Kidney (tissue), 14 donors: ENCODE measurements around the gene NEMP1. TPM values are rescaled to one million over a fixed set of nuclear protein-coding genes. Genes with fewer than 3 reads are reported as not detected.

Experiments
- DNase-seq, 5 donors: peaks; one replicate each; pipeline ENCODE4 v3.0.0-alpha.2; 2013 to 2020
- FAIRE-seq: peaks from 2 replicates; lab custom pipeline; 2012; peaks lifted over from hg19 to GRCh38; lab: Jason Lieb, UNC
- H3K27ac ChIP-seq, 2 donors: one replicate each; pipeline ENCODE4 v1.7.0; 2013; ENCODE audit warnings: low read depth in 2 of 2, low read length in 2 of 2, inconsistent platforms in 1 of 2
- H3K27me3 ChIP-seq: one replicate; pipeline ENCODE4 v1.7.1; 2013; ENCODE audit warnings: low read length, inconsistent platforms; ENCODE audit not compliant: control insufficient read depth, insufficient read depth
- H3K36me3 ChIP-seq, 3 donors: one replicate each; pipeline versions ENCODE4 v1.7.0 to v1.7.1; 2013; ENCODE audit warnings: low read length in 3 of 3, control low read depth in 1 of 3, inconsistent platforms in 1 of 3; ENCODE audit not compliant: insufficient read depth in 3 of 3, control insufficient read depth in 2 of 3
- H3K4me1 ChIP-seq, 3 donors: one replicate each; pipeline versions ENCODE4 v1.7.0 to v1.7.1; 2013; ENCODE audit warnings: low read length in 3 of 3, inconsistent platforms in 1 of 3, low read depth in 1 of 3; ENCODE audit not compliant: control insufficient read depth in 2 of 3, insufficient read depth in 2 of 3
- H3K4me3 ChIP-seq, 3 donors: one replicate each; pipeline versions ENCODE4 v1.7.0 to v1.8.1; 2013; ENCODE audit warnings: low read length in 3 of 3, control low read depth in 1 of 3, inconsistent platforms in 1 of 3
- H3K9ac ChIP-seq, 3 donors: one replicate each; pipeline versions ENCODE4 v1.7.0 to v1.7.1; 2013; ENCODE audit warnings: low read length in 3 of 3, control low read depth in 1 of 3, inconsistent platforms in 1 of 3
- H3K9me3 ChIP-seq, 3 donors: one replicate each; pipeline versions ENCODE4 v1.7.0 to v1.7.1; 2013; ENCODE audit warnings: low read length in 3 of 3, control low read depth in 1 of 3, inconsistent platforms in 1 of 3; ENCODE audit not compliant: control insufficient read depth in 2 of 3, insufficient read depth in 1 of 3
- intact Hi-C: fragments of 100-400 bp; cut with DNase I; formaldehyde crosslinking; loops from one replicate; pipeline ENCODE4 v1.11.1; 2022
- polyA plus RNA-seq: library from polyadenylated mRNA; stranded (reverse); fragments of 350-450 nt; fragmentation: Illumina TruSeq; extraction: RNeasy Lipid Tissue Mini Kit (QIAGEN cat#74804); gene quantifications from one replicate; pipeline ENCODE4 v1.2.3, GENCODE V29; 2014; ENCODE audit warnings: low read depth, low replicate concordance; ENCODE audit not compliant: insufficient read depth
- total RNA-seq: library from RNA; stranded (reverse); fragmentation: NEBNext Ultra II Directional; extraction: Animal tissue kit (Norgen Biotek cat#: 25700); gene quantifications from one replicate; pipeline ENCODE4 v1.2.1, GENCODE V29; 2021
- TF ChIP-seq, protein P1 (sequence below): IDR thresholded peaks from 3 replicates; pipeline ENCODE4 v1.5.1; 2012; ENCODE audit warnings: mild to moderate bottlenecking, moderate library complexity, borderline replicate concordance; ENCODE audit not compliant: insufficient read depth; ENCODE audit errors: extremely low read depth
- donor health status: control.
- donor health status: control.
- donor health status: control.
- donor health status: control.
- donor health status: control.
- donor health status: DM: yes; HTN: yes; CAD: no.
- donor health status: Normal renal cell carcinoma (clear cell type).

NEMP1 gene
- total and polyA plus RNA-seq, 2 donors from 2014 or later = 2.1 to 10.3 TPM

DNA sequence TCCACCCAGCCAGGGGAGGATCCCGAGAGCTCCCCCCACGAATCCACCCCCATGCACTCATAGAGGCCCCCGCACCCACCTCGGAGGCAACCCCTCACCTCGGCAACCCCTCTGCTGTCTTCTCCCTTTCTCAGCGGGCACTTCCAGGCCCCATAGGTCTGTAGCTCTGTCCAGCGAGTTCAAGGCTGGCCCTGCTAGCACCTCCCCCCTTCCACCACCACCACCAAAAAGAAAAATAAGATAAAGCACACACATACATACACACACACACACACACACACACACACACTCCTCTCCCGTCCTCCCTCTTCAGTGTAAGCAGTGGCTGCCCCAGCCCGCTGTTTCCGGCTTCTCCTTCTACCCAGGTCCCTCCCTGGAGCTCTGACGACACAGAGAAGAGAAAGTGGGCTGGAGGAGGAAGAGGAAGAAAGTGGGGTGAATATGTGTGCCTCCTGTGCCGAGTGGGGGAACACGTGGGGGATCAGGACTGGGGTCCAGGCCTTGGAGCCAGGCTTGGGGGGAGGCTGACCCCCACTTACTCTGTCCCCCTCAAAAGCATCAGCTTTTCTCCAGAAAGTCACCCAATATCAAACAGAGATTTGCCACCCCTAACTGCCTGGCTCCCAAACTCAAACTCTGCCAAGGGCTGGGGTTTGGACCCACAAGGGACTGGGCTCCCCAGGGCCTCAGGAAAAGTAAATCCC is 32.6 kb upstream of the NEMP1 start, which contains the start of gene STAT6:
Gene STAT6 (minus strand): TSS at position 332 of the 704 bp plus-strand sequence. CDS start 3,084 bp downstream, outside the sequence.
- Histone ChIP-seq H3K27me3 (no peaks in the 10 kb centered on the region), H3K4me1 (peaks cover 0 to 17% (median 8%) of the 10 kb centered on the region in 3 donors), H3K36me3 (peaks cover 0 to 15% (median 9%) of the 10 kb centered on the region in 3 donors), H3K9ac (peak within 1 kb of the TSS; percentile 75 to 99 (median 98)), H3K9me3 (no peaks in the 10 kb centered on the region), H3K4me3 (peak within 1 kb of the TSS; percentile 85 to 93 (median 87)), H3K27ac (peak within 1 kb of the TSS; percentile 99 to 100)
- intact Hi-C loops = loop anchor here (5.0 kb wide), 1 partner anchor 44 kb away; no protein-coding TSS in a partner anchor
- DNase-seq (peak; percentile 76 to 94 (median 88)), FAIRE-seq (no peak)
- TF ChIP-seq, protein P1, sequence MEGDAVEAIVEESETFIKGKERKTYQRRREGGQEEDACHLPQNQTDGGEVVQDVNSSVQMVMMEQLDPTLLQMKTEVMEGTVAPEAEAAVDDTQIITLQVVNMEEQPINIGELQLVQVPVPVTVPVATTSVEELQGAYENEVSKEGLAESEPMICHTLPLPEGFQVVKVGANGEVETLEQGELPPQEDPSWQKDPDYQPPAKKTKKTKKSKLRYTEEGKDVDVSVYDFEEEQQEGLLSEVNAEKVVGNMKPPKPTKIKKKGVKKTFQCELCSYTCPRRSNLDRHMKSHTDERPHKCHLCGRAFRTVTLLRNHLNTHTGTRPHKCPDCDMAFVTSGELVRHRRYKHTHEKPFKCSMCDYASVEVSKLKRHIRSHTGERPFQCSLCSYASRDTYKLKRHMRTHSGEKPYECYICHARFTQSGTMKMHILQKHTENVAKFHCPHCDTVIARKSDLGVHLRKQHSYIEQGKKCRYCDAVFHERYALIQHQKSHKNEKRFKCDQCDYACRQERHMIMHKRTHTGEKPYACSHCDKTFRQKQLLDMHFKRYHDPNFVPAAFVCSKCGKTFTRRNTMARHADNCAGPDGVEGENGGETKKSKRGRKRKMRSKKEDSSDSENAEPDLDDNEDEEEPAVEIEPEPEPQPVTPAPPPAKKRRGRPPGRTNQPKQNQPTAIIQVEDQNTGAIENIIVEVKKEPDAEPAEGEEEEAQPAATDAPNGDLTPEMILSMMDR = no peak

DNA sequence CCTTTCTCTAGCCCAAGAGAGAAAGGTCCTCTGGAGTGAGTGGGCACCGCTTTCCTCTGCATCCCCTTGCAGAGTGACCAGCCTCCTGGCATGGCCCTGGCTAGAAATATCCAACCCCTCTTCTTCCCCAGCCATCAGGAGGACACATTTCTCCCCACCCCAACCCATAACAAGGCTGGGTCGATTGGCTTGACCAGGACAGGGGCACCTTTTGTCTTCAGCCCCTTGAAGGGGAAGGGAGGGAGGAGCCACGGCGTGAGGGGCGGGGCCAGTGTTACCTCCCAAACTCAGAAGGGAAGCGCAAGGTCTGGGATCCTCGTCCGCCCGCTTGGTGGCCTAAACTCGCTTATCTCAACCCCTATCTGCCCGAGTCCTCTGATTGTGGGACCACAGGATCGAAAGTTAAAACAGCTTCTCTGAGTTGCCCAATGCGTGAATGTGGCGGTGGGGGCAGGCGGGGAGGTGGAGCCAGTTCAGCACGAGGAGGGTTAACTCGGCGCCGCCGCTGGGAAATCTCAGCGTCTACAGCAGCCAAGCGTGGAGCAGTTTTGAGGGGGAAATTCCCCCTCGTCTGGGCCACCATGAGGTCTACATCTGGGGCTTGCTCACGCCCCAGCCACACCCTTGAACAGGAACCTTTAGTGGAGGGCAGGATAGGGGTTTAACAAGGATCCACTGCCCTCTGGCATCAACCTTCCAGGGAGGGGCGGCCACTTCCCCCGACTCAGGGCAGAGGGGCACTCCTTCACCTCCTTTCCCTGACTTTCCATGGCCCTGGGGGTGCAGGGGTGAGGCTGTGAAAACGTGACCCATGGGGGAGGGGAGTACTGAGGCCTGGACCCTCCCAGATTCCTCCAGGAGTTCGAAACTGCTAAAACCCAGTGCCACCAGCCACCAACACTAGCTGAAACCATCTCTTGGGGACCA is 31.8 kb upstream of the NEMP1 start:
- no peaks in the 10 kb centered on the region for H3K27me3 ChIP-seq
- peak overlapping the region; percentile 75 to 99 (median 98) for H3K9ac ChIP-seq
- H3K4me3 ChIP-seq = peak overlapping the region; percentile 85 to 93 (median 87)
- peak overlapping the region; percentile 99 to 100 for H3K27ac ChIP-seq
- intact Hi-C loops = loop anchor here (5.0 kb wide), 1 partner anchor 43 kb away; no protein-coding TSS in a partner anchor
- TF ChIP-seq, protein P1 = no peak
- DNase-seq = peak; percentile 67 to 91 (median 79)
- peaks cover 0 to 17% (median 8%) of the 10 kb centered on the region in 3 donors for H3K4me1 ChIP-seq
- no peak for FAIRE-seq
- peaks cover 0 to 19% (median 12%) of the 10 kb centered on the region in 3 donors for H3K36me3 ChIP-seq
- no peaks in the 10 kb centered on the region for H3K9me3 ChIP-seq

DNA sequence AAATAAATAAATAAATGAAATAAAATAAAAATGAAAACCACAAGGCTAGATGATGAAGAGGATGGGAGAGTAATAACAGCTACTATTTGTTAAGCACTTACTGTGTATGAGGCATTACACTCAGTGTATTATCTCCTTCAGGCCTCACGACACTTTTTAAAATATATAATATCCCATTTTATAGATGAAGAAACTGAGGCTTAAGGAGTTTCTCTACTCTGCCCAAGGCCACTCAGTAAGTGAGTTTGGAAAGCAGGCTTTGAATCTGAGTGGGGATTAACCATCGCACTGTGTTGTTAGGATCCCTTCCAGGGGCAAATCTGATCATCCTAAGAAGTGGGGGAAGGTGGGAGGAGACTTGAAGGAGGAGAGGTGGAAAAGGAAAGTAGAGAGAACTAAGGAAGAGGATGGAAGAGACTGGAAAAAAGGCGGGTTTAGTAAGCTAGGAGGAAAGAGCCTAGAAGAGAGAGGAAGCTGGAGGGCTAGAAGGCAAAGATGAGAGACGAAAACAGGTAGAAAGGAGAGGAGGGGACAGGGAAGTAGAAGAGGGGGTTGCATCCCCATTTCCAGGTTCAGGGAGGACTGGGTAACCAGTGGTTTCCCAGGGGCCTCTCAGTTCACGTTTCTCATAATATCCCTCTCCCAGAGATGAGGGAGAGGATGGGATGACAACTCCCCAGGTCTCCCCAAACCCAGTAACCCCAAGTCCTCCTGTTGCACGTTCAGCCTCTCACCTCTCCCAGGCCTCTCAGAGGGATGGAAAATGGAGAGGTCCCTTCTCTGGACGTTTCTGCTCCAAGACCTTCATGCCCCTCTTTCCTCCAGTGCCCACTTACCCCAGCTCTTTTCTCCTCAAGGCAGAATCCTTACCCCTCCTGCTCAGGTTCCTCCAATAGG is 30.9 kb upstream of the NEMP1 start:
- no peaks in the 10 kb centered on the region for H3K27me3 ChIP-seq
- TF ChIP-seq, protein P1 = no peak
- H3K9me3 ChIP-seq = no peaks in the 10 kb centered on the region
- H3K4me3 ChIP-seq = peak overlapping the region; percentile 24 to 93 (median 87)
- intact Hi-C loops = loop anchor here (5.0 kb wide), 1 partner anchor 42 kb away; no protein-coding TSS in a partner anchor
- H3K27ac ChIP-seq = peak overlapping the region in 1 of 2 donors; percentile 100
- peaks cover 0 to 17% (median 8%) of the 10 kb centered on the region in 3 donors for H3K4me1 ChIP-seq
- H3K9ac ChIP-seq = peak overlapping the region in 2 of 3 donors; percentile 50 to 98
- no peak for DNase-seq
- no peak for FAIRE-seq
- peaks cover 0 to 26% (median 19%) of the 10 kb centered on the region in 3 donors for H3K36me3 ChIP-seq
